B cell (primary cell): Measurements from ENCODE around the gene EPHB1. TPM values are rescaled to one million over a fixed set of nuclear protein-coding genes. Genes with fewer than 3 reads are reported as not detected.

Experiments
- ATAC-seq: fragments of 200-7000 bp; cut with Tn5 transposase; one replicate; pipeline ENCODE4 v1.10.0; 2021; ENCODE audit warnings: low read depth, mild to moderate bottlenecking, moderate number of reproducible peaks, moderate library complexity
- CTCF ChIA-PET: fragments of 350-600 bp; sonication (Branson Sonifier 250); formaldehyde crosslinking; loops from one replicate; lab custom pipeline; 2021; ENCODE audit warnings: antibody characterized with exemption, inconsistent platforms; lab: Charles Lee
- POLR2A ChIA-PET: fragments of 350-600 bp; sonication (Branson Sonifier 250); formaldehyde crosslinking; loops from one replicate; lab custom pipeline; 2021; ENCODE audit warnings: antibody characterized with exemption; lab: Charles Lee
- DNase-seq: peaks from one replicate; pipeline ENCODE4 v3.0.0; 2013
- H2AFZ ChIP-seq: 2 replicates; pipeline ENCODE4 v1.6.1; 2012; ENCODE audit warnings: mild to moderate bottlenecking, low read depth, low read length; ENCODE audit not compliant: insufficient read depth, poor library complexity, severe bottlenecking
- H3K27ac ChIP-seq, 2 donors: 1 replicate in 1 of 2; 2 replicates in 1 of 2; pipeline ENCODE4 v1.5.1; 2012 to 2013; ENCODE audit warnings: low read length in 2 of 2, mild to moderate bottlenecking in 2 of 2, moderate library complexity in 1 of 2
- H3K27me3 ChIP-seq, 4 experiments: fragments of 200-600 bp in 1 of 4; sonication (generic) in 1 of 4; replicated peaks in 1 of 4; 1 replicate in 2 of 4; 2 replicates in 2 of 4; pipeline versions ENCODE4 v1.6.1 to v1.7.0; 2013 to 2016; ENCODE audit warnings: low read length in 3 of 4, mild to moderate bottlenecking in 2 of 4, mixed read lengths in 1 of 4, moderate library complexity in 1 of 4; ENCODE audit not compliant: insufficient read depth in 4 of 4, control insufficient read depth in 3 of 4; ENCODE audit errors: control extremely low read depth in 1 of 4
- H3K36me3 ChIP-seq, 2 experiments: replicated peaks in 1 of 2; 1 replicate in 1 of 2; 2 replicates in 1 of 2; pipeline versions ENCODE4 v1.6.1 to v1.7.1; 2013; ENCODE audit warnings: low read length in 1 of 2; ENCODE audit not compliant: insufficient read depth in 2 of 2, control insufficient read depth in 1 of 2; ENCODE audit errors: control extremely low read depth in 1 of 2, extremely low read depth in 1 of 2
- H3K4me1 ChIP-seq, 2 donors: fragments of 200-600 bp in 1 of 2; sonication (generic) in 1 of 2; 1 replicate in 1 of 2; 2 replicates in 1 of 2; pipeline versions ENCODE4 v1.5.1 to v1.6.1; 2013 to 2017; ENCODE audit warnings: low read length in 2 of 2; ENCODE audit not compliant: control insufficient read depth in 2 of 2, insufficient read depth in 2 of 2
- H3K4me2 ChIP-seq: replicated peaks from 2 replicates; pipeline ENCODE3; 2012; ENCODE audit warnings: mild to moderate bottlenecking, low read depth, low read length; ENCODE audit not compliant: poor library complexity, severe bottlenecking
- H3K4me3 ChIP-seq, 5 experiments: fragments of 200-600 bp in 1 of 5; sonication (generic) in 1 of 5; 1 replicate in 3 of 5; 2 replicates in 2 of 5; pipeline versions ENCODE4 v1.5.1 to v1.7.0; 2011 to 2016; ENCODE audit warnings: low read length in 4 of 5, mild to moderate bottlenecking in 4 of 5, low read depth in 2 of 5, control low read depth in 1 of 5, moderate library complexity in 1 of 5; ENCODE audit not compliant: insufficient read depth in 1 of 5; ENCODE audit errors: control extremely low read depth in 1 of 5, extremely low read depth in 1 of 5
- H3K79me2 ChIP-seq: fragments of 200-600 bp; sonication (generic); one replicate; pipeline ENCODE4 v1.6.0; 2016; ENCODE audit warnings: low read length; ENCODE audit not compliant: control insufficient read depth, insufficient read depth
- H3K9ac ChIP-seq: fragments of 200-600 bp; sonication (generic); 2 replicates; pipeline ENCODE4 v1.6.1; 2017; ENCODE audit warnings: mild to moderate bottlenecking, low read length, moderate library complexity
- H3K9me3 ChIP-seq, 3 donors: one replicate each; pipeline versions ENCODE4 v1.6.1 to v1.7.1; 2013; ENCODE audit warnings: low read length in 2 of 3; ENCODE audit not compliant: control insufficient read depth in 2 of 3, insufficient read depth in 1 of 3; ENCODE audit errors: control extremely low read depth in 1 of 3
- H4K20me1 ChIP-seq: 2 replicates; pipeline ENCODE4 v1.6.0; 2012; ENCODE audit warnings: mild to moderate bottlenecking, low read length; ENCODE audit not compliant: insufficient read depth, control insufficient read depth, poor library complexity, severe bottlenecking
- H3K27ac Mint-ChIP-seq: one replicate; pipeline ENCODE4 v1.8.0; 2021; ENCODE audit warnings: mixed read lengths
- H3K27me3 Mint-ChIP-seq: one replicate; pipeline ENCODE4 v1.8.0; 2021; ENCODE audit warnings: mixed read lengths
- H3K4me1 Mint-ChIP-seq: one replicate; pipeline ENCODE4 v1.8.0; 2021; ENCODE audit warnings: mixed read lengths
- H3K4me3 Mint-ChIP-seq: one replicate; pipeline ENCODE4 v1.8.0; 2021; ENCODE audit warnings: mixed read lengths
- H3K9me3 Mint-ChIP-seq: one replicate; pipeline ENCODE4 v1.8.0; 2022; ENCODE audit warnings: mixed read lengths; ENCODE audit not compliant: insufficient read depth
- EZH2 ChIP-seq: IDR thresholded peaks from 2 replicates; pipeline ENCODE4 v1.6.1; 2012; ENCODE audit warnings: borderline replicate concordance, low read depth, mild to moderate bottlenecking, moderate library complexity, low read length; ENCODE audit not compliant: insufficient read depth, poor library complexity, severe bottlenecking
- WGBS: methylation state at CpG from one replicate; pipeline ENCODE4 v1.1.5; 2013; ENCODE audit warnings: missing lambda C conversion rate; ENCODE audit not compliant: insufficient coverage; 5-methylcytosine and 5-hydroxymethylcytosine counted together
- intact Hi-C: fragments of 100-400 bp; cut with micrococcal nuclease; formaldehyde crosslinking; loops from one replicate; pipeline ENCODE4 v1.10.0; 2022
- polyA plus RNA-seq: library from polyadenylated mRNA; depleted of rRNA; stranded (reverse); fragments of >200 nt; gene quantifications from 2 replicates; pipeline ENCODE4 v1.2.3, GENCODE V29; 2012
- total RNA-seq, 2 donors: library from RNA; stranded (reverse); fragments of 120-200 nt in 1 of 2; gene quantifications; 1 replicate in 1 of 2; 2 replicates in 1 of 2; pipeline versions ENCODE4 v1.2.3 to v1.2.4, GENCODE V29; 2013 to 2022
- TF ChIP-seq, protein P1 (sequence below): fragments of 200-600 bp; IDR thresholded peaks from one replicate; pipeline ENCODE4 v1.8.0; 2022; ENCODE audit warnings: antibody characterized with exemption, mild to moderate bottlenecking

EPHB1 gene
- total and polyA plus RNA-seq, 2 donors (not counting 1 experiment from before 2014, with no cell fraction given), result 0.01 TPM; not detected in 1

DNA sequence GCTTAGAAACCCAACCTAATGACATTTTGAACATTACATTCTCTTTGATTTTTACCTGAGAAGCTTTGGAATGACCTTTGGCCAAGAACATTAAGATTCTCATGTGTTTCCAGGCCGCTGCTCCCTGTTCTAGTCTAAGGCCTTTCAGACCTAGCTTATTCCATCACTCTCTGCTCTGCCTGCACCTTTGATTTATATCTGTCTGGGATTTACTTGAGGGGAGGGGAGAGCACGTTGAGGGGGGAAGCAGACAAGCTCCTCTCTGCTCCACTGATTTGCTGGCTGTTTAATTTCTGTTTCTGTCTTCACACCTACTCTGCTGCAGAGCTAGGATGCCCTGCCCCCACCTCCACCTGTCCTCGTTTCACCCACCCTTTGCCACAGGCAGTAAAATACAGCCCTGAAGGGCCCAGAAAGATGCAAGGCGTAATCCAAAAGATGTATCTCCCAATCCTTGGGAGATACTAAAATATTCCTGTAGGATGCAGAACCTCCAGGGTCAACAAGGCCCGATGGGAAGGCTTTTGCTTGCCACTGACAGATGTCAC, 429.8 kb downstream of the EPHB1 start:
- H3K4me2 ChIP-seq, result no peak overlapping the region
- Mint-ChIP-seq H3K4me1 (no peaks in the 10 kb centered on the region), H3K9me3 (no peaks in the 10 kb centered on the region), H3K4me3 (no peak overlapping the region), H3K27me3 (no peaks in the 10 kb centered on the region), H3K27ac (no peak overlapping the region)
- no peaks in the 10 kb centered on the region for H3K36me3 ChIP-seq
- intact Hi-C loops, result no loop called here
- no peaks in the 10 kb centered on the region for H3K27me3 ChIP-seq
- no peak overlapping the region for H3K27ac ChIP-seq
- no peak overlapping the region for H3K4me3 ChIP-seq
- ChIA-PET CTCF (no interaction called here), POLR2A (no interaction called here)
- H3K79me2 ChIP-seq, result no peaks in the 10 kb centered on the region
- H3K4me1 ChIP-seq, result no peaks in the 10 kb centered on the region
- no peak overlapping the region for H3K9ac ChIP-seq
- no peaks in the 10 kb centered on the region for H4K20me1 ChIP-seq
- TF ChIP-seq, protein P1, sequence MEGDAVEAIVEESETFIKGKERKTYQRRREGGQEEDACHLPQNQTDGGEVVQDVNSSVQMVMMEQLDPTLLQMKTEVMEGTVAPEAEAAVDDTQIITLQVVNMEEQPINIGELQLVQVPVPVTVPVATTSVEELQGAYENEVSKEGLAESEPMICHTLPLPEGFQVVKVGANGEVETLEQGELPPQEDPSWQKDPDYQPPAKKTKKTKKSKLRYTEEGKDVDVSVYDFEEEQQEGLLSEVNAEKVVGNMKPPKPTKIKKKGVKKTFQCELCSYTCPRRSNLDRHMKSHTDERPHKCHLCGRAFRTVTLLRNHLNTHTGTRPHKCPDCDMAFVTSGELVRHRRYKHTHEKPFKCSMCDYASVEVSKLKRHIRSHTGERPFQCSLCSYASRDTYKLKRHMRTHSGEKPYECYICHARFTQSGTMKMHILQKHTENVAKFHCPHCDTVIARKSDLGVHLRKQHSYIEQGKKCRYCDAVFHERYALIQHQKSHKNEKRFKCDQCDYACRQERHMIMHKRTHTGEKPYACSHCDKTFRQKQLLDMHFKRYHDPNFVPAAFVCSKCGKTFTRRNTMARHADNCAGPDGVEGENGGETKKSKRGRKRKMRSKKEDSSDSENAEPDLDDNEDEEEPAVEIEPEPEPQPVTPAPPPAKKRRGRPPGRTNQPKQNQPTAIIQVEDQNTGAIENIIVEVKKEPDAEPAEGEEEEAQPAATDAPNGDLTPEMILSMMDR, result no peak
- no peak for TF ChIP-seq EZH2
- H2AFZ ChIP-seq, result no peak overlapping the region
- no peak for ATAC-seq
- 63% methylated on average over 3 of the region's 5 CpGs for WGBS
- H3K9me3 ChIP-seq, result peaks cover 0 to 4% (median 0%) of the 10 kb centered on the region in 3 donors
- no peak for DNase-seq

DNA sequence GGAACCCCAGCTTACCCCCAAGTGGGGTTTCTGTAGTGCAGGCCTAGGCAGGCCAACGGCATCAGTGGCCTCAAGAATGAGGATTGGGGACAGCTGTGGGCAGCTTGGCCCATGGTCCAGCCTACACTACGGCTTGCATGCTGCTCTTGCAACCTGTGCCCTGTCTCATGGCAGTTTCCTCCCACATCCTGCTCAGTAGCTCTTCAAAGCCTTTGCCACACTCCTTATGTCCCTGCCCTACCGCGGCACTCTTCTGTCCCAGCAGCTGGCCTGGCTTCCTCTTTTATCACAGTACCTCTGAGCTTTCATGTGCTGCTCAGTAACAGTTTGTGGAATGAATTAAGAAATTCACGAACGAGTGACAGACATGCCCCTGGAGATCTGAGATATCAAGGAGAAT, 431.0 kb downstream of the EPHB1 start:
- no peaks in the 10 kb centered on the region for H3K9me3 Mint-ChIP-seq
- ChIA-PET CTCF (no interaction called here), POLR2A (no interaction called here)
- H3K4me3 Mint-ChIP-seq, result no peak overlapping the region
- Histone ChIP-seq H3K27me3 (no peaks in the 10 kb centered on the region), H2AFZ (peak overlapping the region; percentile 41), H3K4me3 (no peak overlapping the region), H3K4me2 (no peak overlapping the region), H4K20me1 (no peaks in the 10 kb centered on the region), H3K4me1 (no peaks in the 10 kb centered on the region), H3K9me3 (peaks cover 0 to 7% (median 0%) of the 10 kb centered on the region in 3 donors), H3K79me2 (no peaks in the 10 kb centered on the region), H3K36me3 (no peaks in the 10 kb centered on the region), H3K27ac (no peak overlapping the region), H3K9ac (no peak overlapping the region)
- H3K27ac Mint-ChIP-seq, result no peak overlapping the region
- TF ChIP-seq, protein P1, result no peak
- TF ChIP-seq EZH2, result no peak
- 15% methylated on average over 6 of the region's 6 CpGs for WGBS
- intact Hi-C loops, result no loop called here
- no peaks in the 10 kb centered on the region for H3K4me1 Mint-ChIP-seq
- DNase-seq (no peak), ATAC-seq (no peak)
- H3K27me3 Mint-ChIP-seq, result no peaks in the 10 kb centered on the region
